HG02642 (cell line): Measurements from ENCODE around the gene ZNF787.
"Not testable (repeated sequence)": the region's sequence is repeated elsewhere in the genome, so short reads cannot be mapped to it uniquely, and the experiment has no call there.

Source experiments
- ATAC-seq: cut with Tn5 transposase; IDR thresholded peaks from one replicate; pipeline ENCODE4 v1.9.1; 2021; ENCODE audit warnings: mild to moderate bottlenecking; ENCODE audit not compliant: unreplicated experiment, poor library complexity

The ZNF787 gene

DNA sequence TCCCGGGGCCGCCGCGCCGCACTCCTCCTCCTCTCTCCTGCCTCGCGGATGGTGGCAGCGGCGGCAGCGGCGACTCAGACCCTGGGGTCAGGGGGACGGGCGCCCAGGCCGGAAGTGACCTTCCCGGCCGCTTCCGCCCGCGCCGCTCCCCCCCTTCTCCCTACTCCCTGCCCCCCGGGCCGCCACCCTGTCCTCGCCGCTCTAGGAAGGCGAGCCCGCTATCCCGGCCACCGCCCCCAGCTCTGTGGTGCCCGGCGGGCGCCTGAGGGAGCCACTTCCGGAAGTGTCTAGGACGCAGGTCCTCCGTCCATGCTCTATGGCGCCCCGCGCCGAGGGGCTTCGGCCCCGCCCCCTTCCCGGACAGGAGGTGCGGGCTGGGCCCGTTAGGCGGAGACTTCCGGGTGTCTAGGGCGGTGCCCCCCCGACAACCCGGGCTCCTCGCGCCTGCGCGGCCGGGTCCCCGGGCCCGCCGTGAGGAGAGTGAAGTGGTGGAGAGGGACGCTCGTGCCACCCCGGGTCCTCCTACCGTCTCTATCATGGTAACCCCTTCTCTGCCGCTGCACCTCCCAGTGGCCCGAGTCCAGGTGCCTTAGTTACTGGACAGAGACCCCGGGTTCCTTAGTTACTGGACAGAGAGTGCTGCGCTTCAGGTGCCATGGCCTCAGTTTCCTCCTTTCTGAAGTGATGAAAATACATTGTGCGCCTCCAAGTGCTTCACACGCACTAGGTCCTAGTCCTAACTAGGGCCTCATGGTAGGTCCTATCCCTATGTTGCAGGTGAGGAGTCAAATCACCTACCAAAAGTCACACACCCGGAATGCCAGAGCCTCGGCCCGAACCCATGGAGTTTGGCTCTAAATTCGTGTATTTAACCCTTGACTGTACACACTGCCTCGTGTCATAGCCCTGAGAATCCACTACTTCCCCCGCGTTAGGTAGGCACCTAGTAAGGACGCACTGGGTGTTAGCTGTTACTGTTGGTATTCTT is at the start of gene ZNF787:
ZNF787 (minus strand) TSS at position 116 of the 988 bp plus-strand sequence. CDS start 18,078 bp downstream, outside the sequence.
- ATAC-seq, result peak; percentile 82

GRCh38 chr19:56170261-56170660 is 49.2 kb upstream of the ZNF787 start:
- no peak for ATAC-seq

GRCh38 chr19:56167064-56167578 is 46.0 kb upstream of the ZNF787 start:
- no peak for ATAC-seq

DNA sequence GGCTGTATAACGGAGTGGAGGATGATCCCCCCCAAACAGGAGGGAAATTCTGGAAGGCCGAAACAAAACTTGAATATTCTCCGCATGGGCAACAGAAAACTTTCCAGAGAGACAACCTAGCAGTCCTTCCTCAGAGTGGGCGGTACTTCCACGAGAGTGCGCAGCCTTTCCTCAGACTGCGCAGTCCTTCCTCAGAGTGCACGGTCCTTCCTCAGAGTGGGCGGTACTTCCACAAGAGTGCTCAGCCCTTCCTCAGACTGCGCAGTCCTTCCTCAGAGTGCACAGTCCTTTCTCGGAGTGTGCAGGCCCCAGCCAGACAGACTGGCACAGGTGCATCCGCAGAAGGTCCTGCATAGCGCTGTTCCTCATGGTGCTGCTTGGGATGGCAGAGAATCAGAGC is 42.0 kb upstream of the ZNF787 start:
- no peak for ATAC-seq

DNA sequence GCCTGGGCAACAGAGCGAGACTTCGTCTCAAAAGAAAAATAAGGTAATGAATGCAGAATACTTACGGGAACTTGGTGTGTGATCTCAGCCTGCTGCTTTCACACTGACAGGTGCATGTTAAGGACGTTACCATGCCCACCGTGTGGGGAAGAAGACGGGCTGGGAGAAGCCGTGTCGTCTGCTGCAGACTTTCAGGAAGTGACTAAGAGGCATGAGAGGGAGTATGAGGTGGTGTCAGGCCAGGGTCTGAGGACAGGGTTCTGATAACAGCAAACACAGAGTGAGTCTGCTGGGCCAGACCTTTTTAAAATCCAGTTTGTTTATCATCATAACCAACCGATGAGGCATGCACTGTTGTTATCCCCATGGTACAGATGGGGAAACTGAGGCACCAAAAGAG is 41.2 kb upstream of the ZNF787 start:
- ATAC-seq, result no peak

GRCh38 chr19:56161534-56161933 is 40.4 kb upstream of the ZNF787 start:
- ATAC-seq, result no peak

DNA sequence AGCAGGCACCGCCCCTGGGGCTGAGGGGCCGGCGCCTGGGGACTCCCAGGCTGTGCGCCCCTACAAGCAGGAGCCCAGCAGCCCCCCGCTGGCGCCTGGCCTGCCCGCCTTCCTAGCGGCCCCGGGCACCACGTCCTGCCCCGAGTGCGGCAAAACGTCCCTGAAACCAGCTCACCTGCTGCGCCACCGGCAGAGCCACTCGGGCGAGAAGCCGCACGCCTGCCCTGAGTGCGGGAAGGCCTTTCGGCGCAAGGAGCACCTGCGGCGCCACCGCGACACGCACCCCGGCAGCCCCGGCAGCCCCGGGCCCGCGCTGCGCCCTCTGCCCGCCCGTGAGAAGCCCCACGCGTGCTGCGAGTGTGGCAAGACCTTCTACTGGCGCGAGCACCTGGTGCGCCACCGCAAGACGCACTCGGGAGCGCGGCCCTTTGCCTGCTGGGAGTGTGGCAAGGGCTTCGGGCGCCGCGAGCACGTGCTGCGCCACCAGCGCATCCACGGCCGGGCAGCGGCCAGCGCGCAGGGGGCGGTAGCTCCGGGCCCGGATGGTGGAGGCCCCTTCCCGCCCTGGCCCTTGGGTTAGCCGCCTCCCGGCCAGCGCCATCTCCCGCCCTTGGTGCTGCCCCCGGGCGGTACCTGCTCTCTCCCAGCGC is 38.7 kb upstream of the ZNF787 start:
- no peak for ATAC-seq

DNA sequence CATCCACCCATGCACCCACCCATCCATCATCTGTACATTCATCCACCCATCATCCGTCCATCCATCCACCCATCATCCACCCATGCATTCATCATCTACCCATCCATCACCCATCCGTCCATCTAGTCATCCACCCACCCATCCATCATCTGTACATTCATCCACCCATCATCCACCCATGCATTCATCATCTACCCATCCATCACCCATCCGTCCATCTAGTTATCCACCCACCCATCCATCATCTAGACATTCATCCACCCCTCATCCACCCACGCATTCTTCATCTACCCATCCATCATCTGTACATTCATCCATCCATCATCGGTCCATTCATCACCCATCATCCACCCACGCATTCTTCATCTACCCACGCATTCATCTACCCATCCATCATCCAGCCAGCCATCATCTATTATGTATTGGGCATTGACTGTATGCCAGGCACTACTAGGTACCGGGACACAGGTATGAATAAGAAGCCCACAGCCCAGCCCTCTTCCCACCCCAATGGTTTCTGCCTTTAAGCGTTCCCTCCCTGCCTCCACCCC is 38.0 kb upstream of the ZNF787 start:
- ATAC-seq, result no peak

- ATAC-seq, result no peak
Measured at GRCh38 chr19:56158170-56158757, 37.2 kb upstream of the ZNF787 start.

DNA sequence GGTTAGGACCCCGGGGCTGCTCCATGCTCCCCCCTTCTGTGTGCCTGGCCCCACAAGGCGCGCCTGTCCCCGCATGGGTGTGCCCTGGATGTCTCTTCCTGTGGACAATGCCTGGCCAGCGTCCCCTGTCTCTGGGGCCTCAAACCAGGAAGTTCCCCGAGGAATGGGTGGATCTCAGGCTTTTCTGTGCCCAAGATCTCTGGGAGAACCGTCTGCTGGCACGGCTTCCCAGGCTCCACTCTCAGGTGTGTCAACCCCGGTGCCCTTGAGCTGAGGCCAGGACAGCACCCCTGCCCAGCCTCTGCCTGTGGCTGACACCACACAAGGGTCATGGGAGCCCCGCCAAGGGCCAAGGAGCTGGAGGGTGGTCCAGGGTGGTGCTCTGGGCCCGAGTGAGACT is 35.7 kb upstream of the ZNF787 start:
- no peak for ATAC-seq

DNA sequence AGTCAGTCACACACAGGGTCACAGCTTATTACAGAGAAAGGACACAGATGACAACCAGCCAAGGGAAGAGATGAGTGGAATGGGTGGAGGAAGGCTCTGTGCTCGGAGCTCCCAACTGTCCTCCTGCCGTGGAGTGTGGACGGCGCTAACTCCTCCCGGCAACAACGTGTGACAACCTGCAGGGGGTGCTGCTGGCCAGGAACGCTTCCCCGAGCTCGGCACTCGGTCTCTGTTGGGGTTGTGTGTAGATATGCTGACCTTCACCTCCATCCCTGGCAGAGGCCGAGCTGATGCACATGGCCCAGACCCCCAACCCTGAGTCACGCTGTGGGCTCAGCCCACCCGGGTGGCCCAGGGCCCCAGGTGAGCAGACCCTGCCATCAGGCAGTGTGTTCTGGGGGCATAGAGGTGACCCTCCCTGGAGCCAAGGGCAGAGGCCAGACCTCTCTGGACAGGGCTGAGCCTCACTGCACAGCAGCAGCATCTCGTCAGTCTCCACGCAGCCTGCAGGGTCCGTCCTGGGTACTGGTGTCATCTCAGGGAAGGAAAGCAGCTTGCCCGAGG is 34.1 kb upstream of the ZNF787 start:
- no peak for ATAC-seq

GRCh38 chr19:56153507-56153906 is 32.4 kb upstream of the ZNF787 start:
- no peak for ATAC-seq

GRCh38 chr19:56152644-56153043 is 31.5 kb upstream of the ZNF787 start:
- no peak for ATAC-seq

- no peak for ATAC-seq
Measured at GRCh38 chr19:56150358-56150757, 29.3 kb upstream of the ZNF787 start.

DNA sequence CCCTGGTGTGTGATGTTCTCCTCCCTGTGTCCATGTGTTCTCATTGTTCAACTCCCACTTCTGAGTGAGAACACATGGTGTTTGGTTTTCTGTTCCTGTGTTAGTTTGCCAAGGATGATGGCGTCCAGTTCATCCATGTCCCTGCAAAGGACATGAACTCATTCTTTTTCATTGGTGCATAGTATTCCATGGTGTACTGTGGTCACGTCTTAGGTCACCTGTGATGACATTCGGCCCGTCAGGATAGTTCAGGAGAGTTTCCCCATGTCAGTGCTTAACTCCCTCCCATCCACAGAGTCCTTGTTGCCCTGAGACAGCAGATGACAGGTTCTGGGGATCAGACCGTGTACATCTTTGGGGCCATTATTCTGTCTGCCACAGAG is 28.6 kb upstream of the ZNF787 start:
- ATAC-seq, result no peak

DNA sequence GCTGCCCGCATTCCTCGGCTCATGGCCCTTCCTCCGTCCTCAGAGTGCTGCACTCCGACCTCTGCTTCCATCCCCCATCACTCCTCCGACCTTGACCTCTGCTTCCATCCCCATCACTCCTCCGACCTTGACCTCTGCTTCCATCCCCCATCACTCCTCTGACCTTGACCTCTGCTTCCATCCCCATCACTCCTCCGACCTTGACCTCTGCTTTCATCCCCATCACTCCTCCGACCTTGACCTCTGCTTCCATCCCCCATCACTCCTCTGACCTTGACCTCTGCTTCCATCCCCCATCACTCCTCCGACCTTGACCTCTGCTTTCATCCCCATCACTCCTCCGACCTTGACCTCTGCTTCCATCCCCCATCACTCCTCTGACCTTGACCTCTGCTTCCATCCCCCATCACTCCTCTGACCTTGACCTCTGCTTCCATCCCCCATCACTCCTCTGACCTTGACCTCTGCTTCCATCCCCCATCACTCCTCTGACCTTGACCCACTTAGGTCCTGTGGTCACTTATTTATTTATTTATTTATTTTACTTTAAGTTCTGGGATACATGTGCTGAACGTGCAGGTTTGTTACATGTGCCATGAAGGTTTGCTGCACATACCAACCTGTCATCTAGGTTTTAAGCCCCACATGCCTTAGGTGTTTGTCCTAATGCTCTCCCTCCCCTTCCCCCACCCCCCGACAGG is 28.0 kb upstream of the ZNF787 start:
- not testable (repeated sequence) for ATAC-seq

DNA sequence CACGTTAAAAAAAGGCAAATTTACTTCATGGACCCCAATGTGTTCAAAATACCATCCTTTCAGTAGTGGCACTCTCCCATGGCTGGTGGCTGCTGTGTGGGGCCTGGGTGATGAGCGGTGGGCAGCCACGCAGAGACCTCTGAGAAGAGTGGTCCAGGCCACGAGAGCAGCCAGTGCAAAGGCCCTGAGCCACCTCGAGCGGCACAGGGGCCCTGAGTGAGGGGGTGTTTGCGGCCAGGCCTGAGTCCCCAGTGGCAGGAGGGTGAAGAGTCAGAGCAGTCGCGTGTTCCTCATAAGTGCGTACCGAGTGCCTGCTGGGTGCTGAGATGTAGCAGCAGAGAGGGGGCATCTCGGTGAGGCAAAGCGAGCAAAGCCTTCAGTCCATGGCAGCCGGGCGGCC is 27.0 kb upstream of the ZNF787 start:
- no peak for ATAC-seq

- no peak for ATAC-seq
Measured at GRCh38 chr19:56147307-56147706, 26.2 kb upstream of the ZNF787 start.

DNA sequence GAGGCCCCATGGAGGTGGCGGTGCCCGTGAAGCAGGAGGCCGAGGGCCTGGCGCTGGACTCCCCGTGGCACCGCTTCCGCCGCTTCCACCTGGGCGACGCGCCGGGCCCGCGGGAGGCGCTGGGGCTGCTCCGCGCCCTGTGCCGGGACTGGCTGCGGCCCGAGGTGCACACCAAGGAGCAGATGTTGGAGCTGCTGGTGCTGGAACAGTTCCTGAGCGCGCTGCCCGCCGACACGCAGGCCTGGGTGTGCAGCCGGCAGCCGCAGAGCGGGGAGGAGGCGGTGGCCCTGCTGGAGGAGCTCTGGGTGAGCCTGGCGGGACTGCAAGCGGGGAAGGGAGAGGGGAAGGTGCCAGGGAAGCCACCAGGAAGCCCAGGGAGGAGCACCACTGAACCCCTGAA is 25.8 kb upstream of the ZNF787 start:
- no peak for ATAC-seq

- no peak for ATAC-seq
Measured at GRCh38 chr19:56145698-56146097, 24.6 kb upstream of the ZNF787 start.
